K562 (cell line): ENCODE measurements around the gene PRELID3B. TPM values are rescaled to one million over a fixed set of nuclear protein-coding genes. Genes with fewer than 3 reads are reported as not detected.

Source experiments
- ARID1B ChIP-seq: fragments of 450-650 bp; IDR thresholded peaks from 2 replicates; pipeline ENCODE4 v1.6.1; 2016; ENCODE audit warnings: antibody characterized with exemption, mild to moderate bottlenecking, inconsistent platforms
- ARNT ChIP-seq, 2 experiments: fragments of 450-650 bp; IDR thresholded peaks; 2 replicates each; pipeline ENCODE4 v1.6.1; 2016; ENCODE audit warnings: mild to moderate bottlenecking in 1 of 2
- BHLHE40 ChIP-seq: IDR thresholded peaks from 2 replicates; pipeline ENCODE4 v1.6.1; 2011; ENCODE audit warnings: low read length, improper control_type of control experiment
- DMBX1 ChIP-seq: fragments of 250-450 bp; sonication (Bioruptor Pico); IDR thresholded peaks from 2 replicates; pipeline ENCODE4 v1.8.0; 2022; ENCODE audit warnings: inconsistent platforms, mild to moderate bottlenecking, moderate library complexity, borderline replicate concordance
- FOXP1 ChIP-seq: sonication (generic); formaldehyde crosslinking; IDR thresholded peaks from 2 replicates; pipeline ENCODE4 v1.8.0; 2022; ENCODE audit warnings: mild to moderate bottlenecking, missing genetic modification reagents
- HMG20A ChIP-seq: fragments of 450-650 bp; formaldehyde crosslinking; conservative IDR thresholded peaks from 2 replicates; pipeline ENCODE4 v1.4.0; 2020; ENCODE audit warnings: mild to moderate bottlenecking, mixed read lengths
- HMGN3 ChIP-seq: IDR thresholded peaks from 2 replicates; pipeline ENCODE4 v1.6.1; 2011; ENCODE audit warnings: borderline replicate concordance, low read depth, mild to moderate bottlenecking, mixed read lengths, low read length; ENCODE audit not compliant: insufficient read length; ENCODE audit errors: extremely low read depth
- KHSRP ChIP-seq: fragments of 450-650 bp; IDR thresholded peaks from 2 replicates; pipeline ENCODE4 v1.6.1; 2017
- NCOR1 ChIP-seq: fragments of 450-650 bp; IDR thresholded peaks from 2 replicates; pipeline ENCODE4 v1.6.1; 2016; ENCODE audit warnings: mild to moderate bottlenecking, moderate library complexity
- POLR2G ChIP-seq: fragments of 200-400 bp; formaldehyde crosslinking; IDR thresholded peaks from 2 replicates; pipeline ENCODE4 v1.6.1; 2017; ENCODE audit warnings: low read depth, mild to moderate bottlenecking, antibody characterized with exemption, low read length, moderate library complexity
- PRMT5 ChIP-seq: sonication (generic); formaldehyde crosslinking; IDR thresholded peaks from 2 replicates; pipeline ENCODE4 v1.5.0; 2020; ENCODE audit warnings: missing genetic modification reagents
- RBM25 ChIP-seq: fragments of 200-400 bp; formaldehyde crosslinking; IDR thresholded peaks from 2 replicates; pipeline ENCODE4 v1.6.1; 2018; ENCODE audit warnings: low read length, low read depth, moderate library complexity; ENCODE audit not compliant: severe bottlenecking
- SMC3 ChIP-seq: conservative IDR thresholded peaks from 2 replicates; pipeline ENCODE4 v1.6.1; 2011; ENCODE audit warnings: low read depth, low read length, improper control_type of control experiment; ENCODE audit not compliant: insufficient read depth
- SP2 ChIP-seq: IDR thresholded peaks from 2 replicates; pipeline ENCODE4 v1.6.1; 2011; ENCODE audit warnings: mild to moderate bottlenecking, low read depth, low read length, moderate library complexity; ENCODE audit not compliant: poor library complexity, severe bottlenecking; ENCODE audit errors: extremely low read depth
- SRSF9 ChIP-seq: fragments of 200-400 bp; formaldehyde crosslinking; IDR thresholded peaks from 2 replicates; pipeline ENCODE4 v1.6.1; 2017; ENCODE audit warnings: low read depth, low read length, borderline replicate concordance
- STAT5A ChIP-seq: IDR thresholded peaks from 2 replicates; pipeline ENCODE4 v1.6.1; 2012; ENCODE audit warnings: low read length, inconsistent platforms, borderline replicate concordance
- TAF1 ChIP-seq: IDR thresholded peaks from 2 replicates; pipeline ENCODE4 v1.6.1; 2011; ENCODE audit warnings: mild to moderate bottlenecking, low read length, moderate library complexity; ENCODE audit not compliant: insufficient read depth, control insufficient read depth, severe bottlenecking; ENCODE audit errors: extremely low read depth
- ZNF197 ChIP-seq: fragments of 200-800 bp; sonication (Bioruptor generic); IDR thresholded peaks from 2 replicates; pipeline ENCODE4 v1.6.1; 2016; ENCODE audit warnings: low read depth, missing genetic modification characterization, missing compliant biosample characterization
- ZNF24 ChIP-seq: fragments of 450-650 bp; IDR thresholded peaks from 2 replicates; pipeline ENCODE4 v1.6.1; 2016
- ZNF316 ChIP-seq: fragments of 450-650 bp; IDR thresholded peaks from 2 replicates; pipeline ENCODE4 v1.6.1; 2016
- ZNF551 ChIP-seq: fragments of 250-450 bp; sonication (Bioruptor Pico); IDR thresholded peaks from 2 replicates; pipeline ENCODE4 v1.5.0; 2021; ENCODE audit warnings: mild to moderate bottlenecking, moderate library complexity
- polyA plus RNA-seq, 8 experiments: library from polyadenylated mRNA; depleted of rRNA in 4 of 8; stranded (reverse) in 5 of 8; unstranded in 3 of 8; fragments of >200 nt; fragmentation: Nextera tagmentation in 2 of 8; fragmentation: Illumina TruSeq in 1 of 8; extraction: Ambion mirVana in 2 of 8; extraction: Trizol in 1 of 8; gene quantifications; 2 replicates each; pipeline versions ENCODE4 v1.2.1 to v1.2.3, GENCODE V29; 2011 to 2014; ENCODE audit warnings: inconsistent platforms in 1 of 8, missing spikeins in 1 of 8
- total RNA-seq, 7 experiments: library from RNA; depleted of rRNA in 6 of 7; stranded (reverse); fragments of >200 nt in 6 of 7; fragmentation: Illumina TruSeq in 2 of 7; extraction: Trizol in 2 of 7; gene quantifications; 2 replicates each; pipeline versions ENCODE4 v1.2.1 to v1.2.3, GENCODE V29; 2011 to 2021; ENCODE audit warnings: low replicate concordance in 1 of 7
- TF ChIP-seq, protein P1 (sequence below): IDR thresholded peaks from 2 replicates; pipeline ENCODE4 v1.6.1; 2011; ENCODE audit not compliant: insufficient read length; ENCODE audit errors: extremely low read depth
- TF ChIP-seq, protein P2 (sequence below): fragments of 450-650 bp; IDR thresholded peaks from 2 replicates; pipeline ENCODE4 v1.6.1; 2016; ENCODE audit warnings: mild to moderate bottlenecking
- TF ChIP-seq, protein P3 (sequence below), 2 experiments: IDR thresholded peaks in 1 of 2; conservative IDR thresholded peaks in 1 of 2; 2 replicates each; pipeline ENCODE4 v1.6.1; 2016; ENCODE audit warnings: low read depth in 2 of 2, mild to moderate bottlenecking in 1 of 2, missing compliant biosample characterization in 1 of 2, missing genetic modification characterization in 1 of 2, moderate library complexity in 1 of 2

PRELID3B gene
- total and polyA plus RNA-seq, 9 of the 15 experiments (the other 6 are each of a cell fraction or from before 2014, with no cell fraction given) = 77.0 to 186 (median 101) TPM

DNA sequence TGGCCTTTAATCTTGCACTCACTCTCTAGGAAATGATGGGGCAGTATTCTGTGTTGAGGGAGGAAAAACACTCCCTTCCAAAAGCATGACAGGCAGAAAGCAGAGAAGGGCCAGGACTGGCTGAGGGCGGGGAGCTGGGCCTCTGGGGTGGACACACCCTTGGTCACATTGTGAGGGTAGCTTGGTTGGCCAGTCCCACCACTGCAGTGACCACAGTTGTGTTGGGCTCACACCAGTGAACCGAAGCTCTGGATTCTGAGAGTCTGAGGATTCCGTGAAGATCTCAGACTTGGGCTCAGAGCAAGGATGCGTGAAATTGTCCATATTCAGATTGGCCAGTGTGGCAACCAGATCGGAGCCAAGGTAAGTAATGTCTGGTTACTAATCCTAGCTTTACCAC, 23.4 kb downstream of the PRELID3B start, which contains the start of gene TUBB1 (continued):
- TF ChIP-seq SP2 (no peak), NCOR1 (no peak), RBM25 (no peak), HMGN3 (no peak), ZNF551 (CRISPR knock-in tag) (no peak), SRSF9 (no peak), ARNT (IDR thresholded peaks at IDR 0.05) (no peak), POLR2G (peak; percentile 38; the same call in 1 of the 2 replicates), HMG20A (no peak), ZNF197 (CRISPR knock-in tag) (no peak), STAT5A (no peak), BHLHE40 (0 out of 2 replicates have a peak, but pooled peaks have one; percentile 9), FOXP1 (CRISPR knock-in tag) (no peak), KHSRP (no peak), ARID1B (0 out of 2 replicates have a peak, but pooled peaks have one; percentile 10), ZNF316 (peak; percentile 80), PRMT5 (CRISPR knock-in tag) (no peak), DMBX1 (CRISPR knock-in tag) (no peak), ZNF24 (no peak), TAF1 (peak; percentile 25), SMC3 (no peak)
- TF ChIP-seq, protein P1, sequence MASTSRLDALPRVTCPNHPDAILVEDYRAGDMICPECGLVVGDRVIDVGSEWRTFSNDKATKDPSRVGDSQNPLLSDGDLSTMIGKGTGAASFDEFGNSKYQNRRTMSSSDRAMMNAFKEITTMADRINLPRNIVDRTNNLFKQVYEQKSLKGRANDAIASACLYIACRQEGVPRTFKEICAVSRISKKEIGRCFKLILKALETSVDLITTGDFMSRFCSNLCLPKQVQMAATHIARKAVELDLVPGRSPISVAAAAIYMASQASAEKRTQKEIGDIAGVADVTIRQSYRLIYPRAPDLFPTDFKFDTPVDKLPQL = no peak
- TF ChIP-seq, protein P2, sequence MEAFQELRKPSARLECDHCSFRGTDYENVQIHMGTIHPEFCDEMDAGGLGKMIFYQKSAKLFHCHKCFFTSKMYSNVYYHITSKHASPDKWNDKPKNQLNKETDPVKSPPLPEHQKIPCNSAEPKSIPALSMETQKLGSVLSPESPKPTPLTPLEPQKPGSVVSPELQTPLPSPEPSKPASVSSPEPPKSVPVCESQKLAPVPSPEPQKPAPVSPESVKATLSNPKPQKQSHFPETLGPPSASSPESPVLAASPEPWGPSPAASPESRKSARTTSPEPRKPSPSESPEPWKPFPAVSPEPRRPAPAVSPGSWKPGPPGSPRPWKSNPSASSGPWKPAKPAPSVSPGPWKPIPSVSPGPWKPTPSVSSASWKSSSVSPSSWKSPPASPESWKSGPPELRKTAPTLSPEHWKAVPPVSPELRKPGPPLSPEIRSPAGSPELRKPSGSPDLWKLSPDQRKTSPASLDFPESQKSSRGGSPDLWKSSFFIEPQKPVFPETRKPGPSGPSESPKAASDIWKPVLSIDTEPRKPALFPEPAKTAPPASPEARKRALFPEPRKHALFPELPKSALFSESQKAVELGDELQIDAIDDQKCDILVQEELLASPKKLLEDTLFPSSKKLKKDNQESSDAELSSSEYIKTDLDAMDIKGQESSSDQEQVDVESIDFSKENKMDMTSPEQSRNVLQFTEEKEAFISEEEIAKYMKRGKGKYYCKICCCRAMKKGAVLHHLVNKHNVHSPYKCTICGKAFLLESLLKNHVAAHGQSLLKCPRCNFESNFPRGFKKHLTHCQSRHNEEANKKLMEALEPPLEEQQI = no peak
- TF ChIP-seq, protein P3, sequence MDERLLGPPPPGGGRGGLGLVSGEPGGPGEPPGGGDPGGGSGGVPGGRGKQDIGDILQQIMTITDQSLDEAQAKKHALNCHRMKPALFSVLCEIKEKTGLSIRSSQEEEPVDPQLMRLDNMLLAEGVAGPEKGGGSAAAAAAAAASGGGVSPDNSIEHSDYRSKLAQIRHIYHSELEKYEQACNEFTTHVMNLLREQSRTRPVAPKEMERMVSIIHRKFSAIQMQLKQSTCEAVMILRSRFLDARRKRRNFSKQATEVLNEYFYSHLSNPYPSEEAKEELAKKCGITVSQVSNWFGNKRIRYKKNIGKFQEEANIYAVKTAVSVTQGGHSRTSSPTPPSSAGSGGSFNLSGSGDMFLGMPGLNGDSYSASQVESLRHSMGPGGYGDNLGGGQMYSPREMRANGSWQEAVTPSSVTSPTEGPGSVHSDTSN (CRISPR knock-in tag; IDR thresholded peaks at IDR 0.05; ENCODE audit: low read depth) = no peak
- TF ChIP-seq, protein P3 (tag; conservative IDR thresholded peaks at IDR 0.05; ENCODE audit: low read depth) = no peak
